EL (cell line): ENCODE data around the gene FOXC2.
"Not testable (repeated sequence)": the region's sequence is repeated elsewhere in the genome, so short reads cannot be mapped to it uniquely, and the experiment has no call there.

Source experiments
- DNase-seq: peaks from one replicate; pipeline ENCODE4 v3.0.0-alpha.2; 2016

The FOXC2 gene

GRCh38 chr16:86574646-86575045 lies 8.0 kb downstream of the FOXC2 start:
- no peak for DNase-seq

- no peak for DNase-seq
These were observed 8.6 kb downstream of the FOXC2 start for GRCh38 chr16:86575095-86575685.

GRCh38 chr16:86575754-86576557 lies 9.3 kb downstream of the FOXC2 start:
- peak; percentile 98 for DNase-seq

- peak; percentile 46 for DNase-seq
These were observed 10.1 kb downstream of the FOXC2 start for GRCh38 chr16:86576591-86577313.

- DNase-seq = peak; percentile 68
These were observed 10.8 kb downstream of the FOXC2 start for GRCh38 chr16:86577314-86577971.

GRCh38 chr16:86578061-86578599 lies 11.5 kb downstream of the FOXC2 start, which contains the start of gene FOXL1:
FOXL1 (plus strand) TSS chr16:86578549; CDS start chr16:86578724, 175 bp downstream.
- DNase-seq = peak; percentile 93

- DNase-seq = peak; percentile 77
These were observed 12.1 kb downstream of the FOXC2 start for GRCh38 chr16:86578611-86579267.

- DNase-seq = peak; percentile 40
These were observed 12.8 kb downstream of the FOXC2 start for GRCh38 chr16:86579268-86580062.

- peak; percentile 37 for DNase-seq
These were observed 13.6 kb downstream of the FOXC2 start for GRCh38 chr16:86580063-86580790.

GRCh38 chr16:86580791-86581170 lies 14.2 kb downstream of the FOXC2 start:
- peak; percentile 27 for DNase-seq

- peak; percentile 53 for DNase-seq
These were observed 14.8 kb downstream of the FOXC2 start for GRCh38 chr16:86581458-86581857.

GRCh38 chr16:86584071-86584685 lies 17.5 kb downstream of the FOXC2 start:
- DNase-seq = peak; percentile 41

GRCh38 chr16:86584726-86585721 lies 18.4 kb downstream of the FOXC2 start:
- DNase-seq = peak; percentile 78

GRCh38 chr16:86585821-86586611 lies 19.4 kb downstream of the FOXC2 start:
- peak; percentile 88 for DNase-seq

- DNase-seq = no peak
These were observed 20.9 kb downstream of the FOXC2 start for GRCh38 chr16:86587487-86587886.

GRCh38 chr16:86587955-86588354 lies 21.3 kb downstream of the FOXC2 start:
- DNase-seq = not testable (repeated sequence)

- peak; percentile 87 for DNase-seq
These were observed 24.0 kb downstream of the FOXC2 start for GRCh38 chr16:86590501-86591144.
